B cell (primary cell): ENCODE data around the gene SNED1. TPM values are rescaled to one million over a fixed set of nuclear protein-coding genes. Genes with fewer than 3 reads are reported as not detected.

Experiments used
- ATAC-seq: fragments of 200-7000 bp; cut with Tn5 transposase; one replicate; pipeline ENCODE4 v1.10.0; 2021; ENCODE audit warnings: low read depth, mild to moderate bottlenecking, moderate number of reproducible peaks, moderate library complexity
- CTCF ChIA-PET: fragments of 350-600 bp; sonication (Branson Sonifier 250); formaldehyde crosslinking; loops from one replicate; lab custom pipeline; 2021; ENCODE audit warnings: antibody characterized with exemption, inconsistent platforms; lab: Charles Lee
- POLR2A ChIA-PET: fragments of 350-600 bp; sonication (Branson Sonifier 250); formaldehyde crosslinking; loops from one replicate; lab custom pipeline; 2021; ENCODE audit warnings: antibody characterized with exemption; lab: Charles Lee
- DNase-seq: peaks from one replicate; pipeline ENCODE4 v3.0.0; 2013
- H2AFZ ChIP-seq: 2 replicates; pipeline ENCODE4 v1.6.1; 2012; ENCODE audit warnings: mild to moderate bottlenecking, low read depth, low read length; ENCODE audit not compliant: insufficient read depth, poor library complexity, severe bottlenecking
- H3K27ac ChIP-seq, 2 donors: 1 replicate in 1 of 2; 2 replicates in 1 of 2; pipeline ENCODE4 v1.5.1; 2012 to 2013; ENCODE audit warnings: low read length in 2 of 2, mild to moderate bottlenecking in 2 of 2, moderate library complexity in 1 of 2
- H3K27me3 ChIP-seq, 4 experiments: fragments of 200-600 bp in 1 of 4; sonication (generic) in 1 of 4; replicated peaks in 1 of 4; 1 replicate in 2 of 4; 2 replicates in 2 of 4; pipeline versions ENCODE4 v1.6.1 to v1.7.0; 2013 to 2016; ENCODE audit warnings: low read length in 3 of 4, mild to moderate bottlenecking in 2 of 4, mixed read lengths in 1 of 4, moderate library complexity in 1 of 4; ENCODE audit not compliant: insufficient read depth in 4 of 4, control insufficient read depth in 3 of 4; ENCODE audit errors: control extremely low read depth in 1 of 4
- H3K36me3 ChIP-seq, 2 experiments: replicated peaks in 1 of 2; 1 replicate in 1 of 2; 2 replicates in 1 of 2; pipeline versions ENCODE4 v1.6.1 to v1.7.1; 2013; ENCODE audit warnings: low read length in 1 of 2; ENCODE audit not compliant: insufficient read depth in 2 of 2, control insufficient read depth in 1 of 2; ENCODE audit errors: control extremely low read depth in 1 of 2, extremely low read depth in 1 of 2
- H3K4me1 ChIP-seq, 2 donors: fragments of 200-600 bp in 1 of 2; sonication (generic) in 1 of 2; 1 replicate in 1 of 2; 2 replicates in 1 of 2; pipeline versions ENCODE4 v1.5.1 to v1.6.1; 2013 to 2017; ENCODE audit warnings: low read length in 2 of 2; ENCODE audit not compliant: control insufficient read depth in 2 of 2, insufficient read depth in 2 of 2
- H3K4me2 ChIP-seq: replicated peaks from 2 replicates; pipeline ENCODE3; 2012; ENCODE audit warnings: mild to moderate bottlenecking, low read depth, low read length; ENCODE audit not compliant: poor library complexity, severe bottlenecking
- H3K4me3 ChIP-seq, 5 experiments: fragments of 200-600 bp in 1 of 5; sonication (generic) in 1 of 5; 1 replicate in 3 of 5; 2 replicates in 2 of 5; pipeline versions ENCODE4 v1.5.1 to v1.7.0; 2011 to 2016; ENCODE audit warnings: low read length in 4 of 5, mild to moderate bottlenecking in 4 of 5, low read depth in 2 of 5, control low read depth in 1 of 5, moderate library complexity in 1 of 5; ENCODE audit not compliant: insufficient read depth in 1 of 5; ENCODE audit errors: control extremely low read depth in 1 of 5, extremely low read depth in 1 of 5
- H3K79me2 ChIP-seq: fragments of 200-600 bp; sonication (generic); one replicate; pipeline ENCODE4 v1.6.0; 2016; ENCODE audit warnings: low read length; ENCODE audit not compliant: control insufficient read depth, insufficient read depth
- H3K9ac ChIP-seq: fragments of 200-600 bp; sonication (generic); 2 replicates; pipeline ENCODE4 v1.6.1; 2017; ENCODE audit warnings: mild to moderate bottlenecking, low read length, moderate library complexity
- H3K9me3 ChIP-seq, 3 donors: one replicate each; pipeline versions ENCODE4 v1.6.1 to v1.7.1; 2013; ENCODE audit warnings: low read length in 2 of 3; ENCODE audit not compliant: control insufficient read depth in 2 of 3, insufficient read depth in 1 of 3; ENCODE audit errors: control extremely low read depth in 1 of 3
- H4K20me1 ChIP-seq: 2 replicates; pipeline ENCODE4 v1.6.0; 2012; ENCODE audit warnings: mild to moderate bottlenecking, low read length; ENCODE audit not compliant: insufficient read depth, control insufficient read depth, poor library complexity, severe bottlenecking
- H3K27ac Mint-ChIP-seq: one replicate; pipeline ENCODE4 v1.8.0; 2021; ENCODE audit warnings: mixed read lengths
- H3K27me3 Mint-ChIP-seq: one replicate; pipeline ENCODE4 v1.8.0; 2021; ENCODE audit warnings: mixed read lengths
- H3K4me1 Mint-ChIP-seq: one replicate; pipeline ENCODE4 v1.8.0; 2021; ENCODE audit warnings: mixed read lengths
- H3K4me3 Mint-ChIP-seq: one replicate; pipeline ENCODE4 v1.8.0; 2021; ENCODE audit warnings: mixed read lengths
- H3K9me3 Mint-ChIP-seq: one replicate; pipeline ENCODE4 v1.8.0; 2022; ENCODE audit warnings: mixed read lengths; ENCODE audit not compliant: insufficient read depth
- EZH2 ChIP-seq: IDR thresholded peaks from 2 replicates; pipeline ENCODE4 v1.6.1; 2012; ENCODE audit warnings: borderline replicate concordance, low read depth, mild to moderate bottlenecking, moderate library complexity, low read length; ENCODE audit not compliant: insufficient read depth, poor library complexity, severe bottlenecking
- WGBS: methylation state at CpG from one replicate; pipeline ENCODE4 v1.1.5; 2013; ENCODE audit warnings: missing lambda C conversion rate; ENCODE audit not compliant: insufficient coverage; 5-methylcytosine and 5-hydroxymethylcytosine counted together
- intact Hi-C: fragments of 100-400 bp; cut with micrococcal nuclease; formaldehyde crosslinking; loops from one replicate; pipeline ENCODE4 v1.10.0; 2022
- polyA plus RNA-seq: library from polyadenylated mRNA; depleted of rRNA; stranded (reverse); fragments of >200 nt; gene quantifications from 2 replicates; pipeline ENCODE4 v1.2.3, GENCODE V29; 2012
- total RNA-seq, 2 donors: library from RNA; stranded (reverse); fragments of 120-200 nt in 1 of 2; gene quantifications; 1 replicate in 1 of 2; 2 replicates in 1 of 2; pipeline versions ENCODE4 v1.2.3 to v1.2.4, GENCODE V29; 2013 to 2022
- TF ChIP-seq, protein P1 (sequence below): fragments of 200-600 bp; IDR thresholded peaks from one replicate; pipeline ENCODE4 v1.8.0; 2022; ENCODE audit warnings: antibody characterized with exemption, mild to moderate bottlenecking

SNED1 gene
- total and polyA plus RNA-seq, 2 donors (not counting 1 experiment from before 2014, with no cell fraction given) = 25.5 to 336 TPM

DNA sequence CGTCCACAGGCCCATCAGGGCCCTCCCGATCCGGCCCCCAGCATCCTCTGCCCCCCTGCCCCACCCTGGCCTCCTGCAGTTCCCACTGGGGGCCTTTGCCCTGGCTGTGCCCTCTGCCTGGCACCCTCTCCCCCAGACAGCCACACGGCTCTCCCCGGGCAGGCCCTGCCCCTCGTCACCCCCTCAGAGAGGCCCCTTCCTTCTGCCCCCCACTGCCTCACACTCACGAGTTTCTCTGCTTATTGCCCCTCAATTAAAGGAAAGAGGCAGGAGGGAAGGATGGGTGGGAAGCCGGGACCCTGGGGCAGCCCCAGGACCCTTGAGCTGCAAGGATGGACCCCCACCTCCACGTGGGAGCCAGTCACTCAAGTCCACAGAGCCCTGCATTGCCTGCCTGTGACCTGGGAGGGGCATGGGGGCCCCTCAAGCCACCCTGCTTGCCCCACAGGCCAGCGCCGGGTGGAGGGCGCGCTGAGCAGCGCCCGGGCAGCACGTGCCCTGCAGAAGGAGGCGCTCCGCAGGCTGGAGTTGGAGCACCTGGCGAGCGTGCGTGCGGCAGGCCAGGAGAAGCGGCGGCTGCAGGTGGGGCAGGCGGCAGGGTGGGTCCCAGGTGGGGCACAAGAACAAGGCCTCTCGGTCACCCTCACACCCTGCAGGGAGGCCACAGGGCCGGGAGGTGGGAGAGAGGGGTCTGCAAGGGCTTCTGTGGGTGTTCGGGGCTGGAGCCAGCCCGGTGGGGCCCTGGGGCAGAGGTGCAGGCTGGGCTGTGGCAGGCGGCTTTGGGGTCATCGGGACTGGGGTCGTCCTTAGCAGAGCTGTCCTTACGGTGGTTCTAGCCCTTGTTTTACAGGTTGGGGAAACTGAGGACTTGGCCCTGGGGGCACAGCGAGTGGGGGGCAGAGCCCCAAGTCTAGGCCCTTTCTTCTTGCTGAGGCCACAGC, 30.5 kb upstream of the SNED1 start:
- H3K4me1 ChIP-seq = no peaks in the 10 kb centered on the region

More for the DNA sequence above, 30.5 kb upstream of the SNED1 start:
- 95% methylated on average over 29 of the region's 34 CpGs for WGBS
- CTCF ChIA-PET = no interaction called here
- Histone ChIP-seq H3K27me3 (no peaks in the 10 kb centered on the region), H3K9ac (no peak overlapping the region), H3K4me2 (no peak overlapping the region), H3K27ac (no peak overlapping the region), H3K36me3 (no peaks in the 10 kb centered on the region), H2AFZ (no peak overlapping the region), H3K79me2 (no peaks in the 10 kb centered on the region), H4K20me1 (no peaks in the 10 kb centered on the region), H3K4me3 (no peak overlapping the region), H3K9me3 (peaks cover 0 to 2% (median 0%) of the 10 kb centered on the region in 3 donors)
- no peak overlapping the region for H3K4me3 Mint-ChIP-seq
- intact Hi-C loops = no loop called here
- H3K4me1 Mint-ChIP-seq = no peaks in the 10 kb centered on the region
- peaks cover 10% of the 10 kb centered on the region for H3K27me3 Mint-ChIP-seq
- DNase-seq = no peak
- no peak overlapping the region for H3K27ac Mint-ChIP-seq
- TF ChIP-seq EZH2 = no peak
- TF ChIP-seq, protein P1, sequence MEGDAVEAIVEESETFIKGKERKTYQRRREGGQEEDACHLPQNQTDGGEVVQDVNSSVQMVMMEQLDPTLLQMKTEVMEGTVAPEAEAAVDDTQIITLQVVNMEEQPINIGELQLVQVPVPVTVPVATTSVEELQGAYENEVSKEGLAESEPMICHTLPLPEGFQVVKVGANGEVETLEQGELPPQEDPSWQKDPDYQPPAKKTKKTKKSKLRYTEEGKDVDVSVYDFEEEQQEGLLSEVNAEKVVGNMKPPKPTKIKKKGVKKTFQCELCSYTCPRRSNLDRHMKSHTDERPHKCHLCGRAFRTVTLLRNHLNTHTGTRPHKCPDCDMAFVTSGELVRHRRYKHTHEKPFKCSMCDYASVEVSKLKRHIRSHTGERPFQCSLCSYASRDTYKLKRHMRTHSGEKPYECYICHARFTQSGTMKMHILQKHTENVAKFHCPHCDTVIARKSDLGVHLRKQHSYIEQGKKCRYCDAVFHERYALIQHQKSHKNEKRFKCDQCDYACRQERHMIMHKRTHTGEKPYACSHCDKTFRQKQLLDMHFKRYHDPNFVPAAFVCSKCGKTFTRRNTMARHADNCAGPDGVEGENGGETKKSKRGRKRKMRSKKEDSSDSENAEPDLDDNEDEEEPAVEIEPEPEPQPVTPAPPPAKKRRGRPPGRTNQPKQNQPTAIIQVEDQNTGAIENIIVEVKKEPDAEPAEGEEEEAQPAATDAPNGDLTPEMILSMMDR = no peak
- POLR2A ChIA-PET = no interaction called here
- ATAC-seq = no peak
- H3K9me3 Mint-ChIP-seq = no peaks in the 10 kb centered on the region
